KOPT-K1 (cell line): ENCODE results near the gene BAIAP3.

Source experiments
- H3K27ac ChIP-seq: fragments of 200-600 bp; sonication (generic); 2 replicates; pipeline ENCODE4 v1.5.1; 2016; ENCODE audit warnings: antibody characterized with exemption, mild to moderate bottlenecking, low read depth, low read length; ENCODE audit not compliant: poor library complexity, severe bottlenecking
- H3K36me3 ChIP-seq: fragments of 200-600 bp; sonication (generic); 2 replicates; pipeline ENCODE4 v1.5.1; 2017; ENCODE audit warnings: antibody characterized with exemption, mild to moderate bottlenecking, low read length, moderate library complexity; ENCODE audit not compliant: insufficient read depth
- H3K9me3 ChIP-seq: fragments of 200-600 bp; sonication (generic); 2 replicates; pipeline ENCODE4 v1.5.1; 2017; ENCODE audit warnings: antibody characterized with exemption, low read length, mild to moderate bottlenecking; ENCODE audit not compliant: insufficient read depth, poor library complexity, severe bottlenecking

BAIAP3 gene

GRCh38 chr16:1367486-1368174 is 34.2 kb downstream of the BAIAP3 start:
- Histone ChIP-seq H3K36me3 (peaks cover 58% of the 10 kb centered on the region), H3K9me3 (no peaks in the 10 kb centered on the region), H3K27ac (no peak overlapping the region)

- peaks cover 22% of the 10 kb centered on the region; the same call in 1 of the 2 replicates for H3K36me3 ChIP-seq
- H3K27ac ChIP-seq = no peak overlapping the region
- H3K9me3 ChIP-seq = no peaks in the 10 kb centered on the region
Measured at GRCh38 chr16:1371054-1371978, 37.9 kb downstream of the BAIAP3 start.

GRCh38 chr16:1372292-1372950 is 39.0 kb downstream of the BAIAP3 start:
- no peak overlapping the region for H3K27ac ChIP-seq
- no peaks in the 10 kb centered on the region for H3K9me3 ChIP-seq
- peaks cover 15% of the 10 kb centered on the region; the same call in 1 of the 2 replicates for H3K36me3 ChIP-seq

GRCh38 chr16:1374418-1375297 is 41.2 kb downstream of the BAIAP3 start:
- Histone ChIP-seq H3K9me3 (no peaks in the 10 kb centered on the region), H3K27ac (no peak overlapping the region), H3K36me3 (peaks cover 8% of the 10 kb centered on the region; the same call in 1 of the 2 replicates)

GRCh38 chr16:1375298-1375640 is 41.8 kb downstream of the BAIAP3 start:
- H3K27ac ChIP-seq = no peak overlapping the region
- no peaks in the 10 kb centered on the region for H3K9me3 ChIP-seq

GRCh38 chr16:1375741-1376410 is 42.4 kb downstream of the BAIAP3 start:
- H3K9me3 ChIP-seq = no peaks in the 10 kb centered on the region
- H3K36me3 ChIP-seq = no peaks in the 10 kb centered on the region; the same call in 1 of the 2 replicates
- H3K27ac ChIP-seq = no peak overlapping the region

More at GRCh38 chr16:1375298-1375640, 41.8 kb downstream of the BAIAP3 start:
- peaks cover 2% of the 10 kb centered on the region; the same call in 1 of the 2 replicates for H3K36me3 ChIP-seq

GRCh38 chr16:1377406-1378010 is 44.1 kb downstream of the BAIAP3 start:
- no peak overlapping the region for H3K27ac ChIP-seq
- H3K9me3 ChIP-seq = no peaks in the 10 kb centered on the region
- H3K36me3 ChIP-seq = peaks cover 8% of the 10 kb centered on the region; the same call in 1 of the 2 replicates

GRCh38 chr16:1378087-1378803 is 44.8 kb downstream of the BAIAP3 start:
- Histone ChIP-seq H3K36me3 (peaks cover 8% of the 10 kb centered on the region; the same call in 1 of the 2 replicates), H3K9me3 (no peaks in the 10 kb centered on the region), H3K27ac (peak overlapping the region; percentile 72)

GRCh38 chr16:1378804-1379303 is 45.4 kb downstream of the BAIAP3 start:
- H3K36me3 ChIP-seq = peaks cover 8% of the 10 kb centered on the region; the same call in 1 of the 2 replicates
- H3K27ac ChIP-seq = peak overlapping the region; percentile 72
- no peaks in the 10 kb centered on the region for H3K9me3 ChIP-seq

- peaks cover 10% of the 10 kb centered on the region; the same call in 1 of the 2 replicates for H3K36me3 ChIP-seq
- peak overlapping the region; percentile 72 for H3K27ac ChIP-seq
- no peaks in the 10 kb centered on the region for H3K9me3 ChIP-seq
Measured at GRCh38 chr16:1379304-1380076, 46.0 kb downstream of the BAIAP3 start.

- Histone ChIP-seq H3K36me3 (peaks cover 16% of the 10 kb centered on the region; the same call in 1 of the 2 replicates), H3K9me3 (no peaks in the 10 kb centered on the region), H3K27ac (no peak overlapping the region)
Measured at GRCh38 chr16:1380195-1380594, 46.8 kb downstream of the BAIAP3 start.
